ENCODE data around the gene CDC42BPG. TPM values are rescaled to one million over a fixed set of nuclear protein-coding genes. Genes with fewer than 3 reads are reported as not detected.

CDC42BPG gene, protein sequence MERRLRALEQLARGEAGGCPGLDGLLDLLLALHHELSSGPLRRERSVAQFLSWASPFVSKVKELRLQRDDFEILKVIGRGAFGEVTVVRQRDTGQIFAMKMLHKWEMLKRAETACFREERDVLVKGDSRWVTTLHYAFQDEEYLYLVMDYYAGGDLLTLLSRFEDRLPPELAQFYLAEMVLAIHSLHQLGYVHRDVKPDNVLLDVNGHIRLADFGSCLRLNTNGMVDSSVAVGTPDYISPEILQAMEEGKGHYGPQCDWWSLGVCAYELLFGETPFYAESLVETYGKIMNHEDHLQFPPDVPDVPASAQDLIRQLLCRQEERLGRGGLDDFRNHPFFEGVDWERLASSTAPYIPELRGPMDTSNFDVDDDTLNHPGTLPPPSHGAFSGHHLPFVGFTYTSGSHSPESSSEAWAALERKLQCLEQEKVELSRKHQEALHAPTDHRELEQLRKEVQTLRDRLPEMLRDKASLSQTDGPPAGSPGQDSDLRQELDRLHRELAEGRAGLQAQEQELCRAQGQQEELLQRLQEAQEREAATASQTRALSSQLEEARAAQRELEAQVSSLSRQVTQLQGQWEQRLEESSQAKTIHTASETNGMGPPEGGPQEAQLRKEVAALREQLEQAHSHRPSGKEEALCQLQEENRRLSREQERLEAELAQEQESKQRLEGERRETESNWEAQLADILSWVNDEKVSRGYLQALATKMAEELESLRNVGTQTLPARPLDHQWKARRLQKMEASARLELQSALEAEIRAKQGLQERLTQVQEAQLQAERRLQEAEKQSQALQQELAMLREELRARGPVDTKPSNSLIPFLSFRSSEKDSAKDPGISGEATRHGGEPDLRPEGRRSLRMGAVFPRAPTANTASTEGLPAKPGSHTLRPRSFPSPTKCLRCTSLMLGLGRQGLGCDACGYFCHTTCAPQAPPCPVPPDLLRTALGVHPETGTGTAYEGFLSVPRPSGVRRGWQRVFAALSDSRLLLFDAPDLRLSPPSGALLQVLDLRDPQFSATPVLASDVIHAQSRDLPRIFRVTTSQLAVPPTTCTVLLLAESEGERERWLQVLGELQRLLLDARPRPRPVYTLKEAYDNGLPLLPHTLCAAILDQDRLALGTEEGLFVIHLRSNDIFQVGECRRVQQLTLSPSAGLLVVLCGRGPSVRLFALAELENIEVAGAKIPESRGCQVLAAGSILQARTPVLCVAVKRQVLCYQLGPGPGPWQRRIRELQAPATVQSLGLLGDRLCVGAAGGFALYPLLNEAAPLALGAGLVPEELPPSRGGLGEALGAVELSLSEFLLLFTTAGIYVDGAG (N-terminal part only)
- under 1 TPM in 3 of 4 donors, not detected in 1; 0.33 to 0.46 (median 0.39) TPM for total RNA-seq

GRCh38 chr11:64844330-64845128 lies at the start of gene CDC42BPG:
TSS of gene CDC42BPG (minus strand) at chr11:64844653. CDS start at chr11:64844569, 84 bp downstream.
- Histone ChIP-seq H3K36me3 (no peaks in the 10 kb centered on the region), H3K27me3 (peaks cover 0 to 8% (median 3%) of the 10 kb centered on the region in 4 donors), H3K27ac (replicated peaks in 1 of 4) (peak within 1 kb of the TSS in 2 of 4 donors; percentile 4 to 35), H3K4me1 (peaks cover 27 to 41% (median 32%) of the 10 kb centered on the region in 4 donors), H3K9me3 (no peaks in the 10 kb centered on the region), H3K4me3 (peak within 1 kb of the TSS; percentile 50 to 62 (median 54))
- intact Hi-C loops (cut with DNase I) = loop anchor here (10.0 kb wide), 1 partner anchor 170 kb away; the partner anchor contains the start of gene ARL2
- DNase-seq (ENCODE audit: extremely low spot score) = no peak
- 2% methylated on average over 25 of the region's 96 CpGs for WGBS
- peak in 1 of 2 donors; percentile 13 for TF ChIP-seq POLR2AphosphoS5 (IDR thresholded peaks at IDR 0.05)
- TF ChIP-seq, protein P1, sequence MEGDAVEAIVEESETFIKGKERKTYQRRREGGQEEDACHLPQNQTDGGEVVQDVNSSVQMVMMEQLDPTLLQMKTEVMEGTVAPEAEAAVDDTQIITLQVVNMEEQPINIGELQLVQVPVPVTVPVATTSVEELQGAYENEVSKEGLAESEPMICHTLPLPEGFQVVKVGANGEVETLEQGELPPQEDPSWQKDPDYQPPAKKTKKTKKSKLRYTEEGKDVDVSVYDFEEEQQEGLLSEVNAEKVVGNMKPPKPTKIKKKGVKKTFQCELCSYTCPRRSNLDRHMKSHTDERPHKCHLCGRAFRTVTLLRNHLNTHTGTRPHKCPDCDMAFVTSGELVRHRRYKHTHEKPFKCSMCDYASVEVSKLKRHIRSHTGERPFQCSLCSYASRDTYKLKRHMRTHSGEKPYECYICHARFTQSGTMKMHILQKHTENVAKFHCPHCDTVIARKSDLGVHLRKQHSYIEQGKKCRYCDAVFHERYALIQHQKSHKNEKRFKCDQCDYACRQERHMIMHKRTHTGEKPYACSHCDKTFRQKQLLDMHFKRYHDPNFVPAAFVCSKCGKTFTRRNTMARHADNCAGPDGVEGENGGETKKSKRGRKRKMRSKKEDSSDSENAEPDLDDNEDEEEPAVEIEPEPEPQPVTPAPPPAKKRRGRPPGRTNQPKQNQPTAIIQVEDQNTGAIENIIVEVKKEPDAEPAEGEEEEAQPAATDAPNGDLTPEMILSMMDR (IDR thresholded peaks at IDR 0.05) = peak; percentile 63 to 84 (median 65)
- no peak for TF ChIP-seq POLR2A (IDR thresholded peaks at IDR 0.05; ENCODE audit: low read depth)
- no peak for TF ChIP-seq EP300 (IDR thresholded peaks at IDR 0.05)

DNA sequence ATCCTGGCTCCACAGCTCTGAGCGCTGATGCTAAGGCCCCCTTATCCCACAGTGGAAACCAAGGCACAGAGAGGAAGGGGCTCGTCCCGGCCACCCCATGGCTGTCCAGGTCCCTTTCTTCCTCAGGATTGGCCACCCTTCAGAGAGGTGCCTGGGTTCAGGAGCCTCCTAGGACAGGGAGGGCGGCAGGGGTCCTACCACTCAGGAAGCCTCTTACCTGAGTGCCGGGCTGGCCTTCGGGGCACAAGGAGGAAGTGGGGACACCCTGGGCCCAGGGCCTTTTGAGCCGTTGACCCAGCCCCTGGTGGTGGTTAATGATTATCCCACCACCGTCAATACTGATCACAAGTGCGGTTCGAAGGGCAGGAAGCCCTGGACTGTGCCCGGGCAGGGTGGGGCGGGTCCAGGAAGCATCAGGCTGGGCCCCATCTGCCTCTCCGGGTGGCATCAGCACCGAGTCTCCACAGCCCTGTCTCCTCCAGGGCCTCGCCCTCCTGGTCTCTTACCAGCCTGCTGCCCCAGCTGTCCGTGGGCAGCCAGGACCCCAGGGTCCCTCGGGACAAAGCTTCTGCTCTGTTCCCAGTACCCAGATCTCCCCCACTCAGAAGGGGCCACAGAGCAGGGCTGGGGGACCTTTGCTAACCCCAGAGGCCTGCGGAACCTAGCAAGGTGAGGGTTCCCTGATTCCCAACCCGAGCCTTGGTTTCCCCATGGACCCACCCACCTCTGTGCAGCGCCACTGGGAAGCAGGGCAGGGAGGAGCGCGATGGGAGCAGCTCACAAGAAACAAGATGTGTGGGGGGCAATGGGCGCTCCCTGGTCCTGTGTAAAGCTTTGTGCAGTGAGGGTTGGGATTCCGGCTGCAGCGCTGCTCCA lies 49.0 kb upstream of the CDC42BPG start:
- Histone ChIP-seq H3K4me1 (peaks cover 15 to 26% (median 19%) of the 10 kb centered on the region in 4 donors), H3K4me3 (no peak overlapping the region), H3K36me3 (peaks cover 13 to 41% (median 36%) of the 10 kb centered on the region in 4 donors), H3K9me3 (no peaks in the 10 kb centered on the region), H3K27me3 (no peaks in the 10 kb centered on the region), H3K27ac (replicated peaks in 1 of 4) (peak overlapping the region in 1 of 4 donors; percentile 2)
- no peak for DNase-seq (ENCODE audit: extremely low spot score)
- intact Hi-C loops (cut with DNase I) = loop anchor here (1.0 to 10.0 kb wide), 2 partner anchors 46 to 109 kb away; no protein-coding TSS in a partner anchor
- no peak for TF ChIP-seq EP300 (IDR thresholded peaks at IDR 0.05)
- no peak for TF ChIP-seq POLR2AphosphoS5 (IDR thresholded peaks at IDR 0.05)
- TF ChIP-seq, protein P1 (IDR thresholded peaks at IDR 0.05) = no peak
- no peak for TF ChIP-seq POLR2A (IDR thresholded peaks at IDR 0.05; ENCODE audit: low read depth)
- 85% methylated on average over 9 of the region's 25 CpGs for WGBS

GRCh38 chr11:64892838-64893193 lies 48.4 kb upstream of the CDC42BPG start:
- no peak for DNase-seq (ENCODE audit: extremely low spot score)
- intact Hi-C loops (cut with DNase I) = loop anchor here (10.0 kb wide), 1 partner anchor 108 kb away; no protein-coding TSS in a partner anchor
- H3K9me3 ChIP-seq = no peaks in the 10 kb centered on the region
- peaks cover 22 to 32% (median 25%) of the 10 kb centered on the region in 4 donors for H3K4me1 ChIP-seq
- H3K4me3 ChIP-seq = no peak overlapping the region
- WGBS = 93% methylated on average over 6 of the region's 10 CpGs
- peaks cover 7 to 35% (median 30%) of the 10 kb centered on the region in 4 donors for H3K36me3 ChIP-seq
- H3K27me3 ChIP-seq = no peaks in the 10 kb centered on the region
- TF ChIP-seq EP300 (IDR thresholded peaks at IDR 0.05) = no peak
- TF ChIP-seq, protein P1 (IDR thresholded peaks at IDR 0.05) = no peak
- no peak for TF ChIP-seq POLR2AphosphoS5 (IDR thresholded peaks at IDR 0.05)
- no peak for TF ChIP-seq POLR2A (IDR thresholded peaks at IDR 0.05; ENCODE audit: low read depth)
- H3K27ac ChIP-seq (replicated peaks in 1 of 4) = no peak overlapping the region

Measured in esophagus muscularis mucosa (tissue), 4 donors.